D721Med (cell line): ENCODE results near the gene DZANK1.
"Not testable (repeated sequence)": the region's sequence is repeated elsewhere in the genome, so short reads cannot be mapped to it uniquely, and the experiment has no call there.

Experiments
- DNase-seq: peaks from one replicate; pipeline ENCODE4 v3.0.0; 2011; ENCODE audit warnings: low spot score; ENCODE audit not compliant: insufficient read length
- FAIRE-seq: peaks from 2 replicates; lab custom pipeline; 2011; peaks lifted over from hg19 to GRCh38; lab: Jason Lieb, UNC
- CTCF ChIP-seq: IDR thresholded peaks from 2 replicates; pipeline ENCODE4 v1.5.1; 2012; ENCODE audit warnings: mild to moderate bottlenecking, control low read depth; ENCODE audit not compliant: insufficient read depth; ENCODE audit errors: missing control alignments

Gene DZANK1

GRCh38 chr20:18380908-18381529, 85.8 kb downstream of the DZANK1 start:
- TF ChIP-seq CTCF, result no peak
- FAIRE-seq (no peak), DNase-seq (no peak)

GRCh38 chr20:18377896-18378481, 88.8 kb downstream of the DZANK1 start:
- FAIRE-seq, result no peak
- TF ChIP-seq CTCF, result no peak
- no peak for DNase-seq

- not testable (repeated sequence) for DNase-seq, FAIRE-seq
Observed at GRCh38 chr20:18375551-18375950, 91.3 kb downstream of the DZANK1 start.

- FAIRE-seq (no peak), DNase-seq (no peak)
- no peak for TF ChIP-seq CTCF
Observed at GRCh38 chr20:18372296-18372695, 94.5 kb downstream of the DZANK1 start.

GRCh38 chr20:18364768-18365167, 102.1 kb downstream of the DZANK1 start:
- FAIRE-seq, result no peak
- no peak for TF ChIP-seq CTCF
- DNase-seq, result no peak

- no peak for TF ChIP-seq CTCF
- FAIRE-seq, result no peak
Observed at GRCh38 chr20:18363708-18364107, 103.1 kb downstream of the DZANK1 start.

GRCh38 chr20:18362916-18363315, 103.9 kb downstream of the DZANK1 start:
- DNase-seq, result no peak
- no peak for FAIRE-seq
- TF ChIP-seq CTCF, result no peak

More at GRCh38 chr20:18363708-18364107, 103.1 kb downstream of the DZANK1 start:
- DNase-seq, result no peak
